Stimulated activated CD8-positive, alpha-beta memory T cell treated with anti-CD3 and anti-CD28 coated beads, Interleukin-15, amount 100 ng/mL, for 48 hours (primary cell): Measurements from ENCODE around the gene ARHGAP40.

Experiments
- DNase-seq, 2 donors: peaks; one replicate each; pipeline ENCODE4 v3.0.0-alpha.2; 2020; ENCODE audit warnings: low read depth in 2 of 2

The ARHGAP40 gene

GRCh38 chr20:38617011-38617829 is 15.6 kb downstream of the ARHGAP40 start:
- no peak for DNase-seq

- no peak for DNase-seq
These were observed 16.2 kb downstream of the ARHGAP40 start for GRCh38 chr20:38617830-38618196.

- DNase-seq = no peak
These were observed 18.8 kb downstream of the ARHGAP40 start for GRCh38 chr20:38620441-38620840.

GRCh38 chr20:38623061-38623460 is 21.5 kb downstream of the ARHGAP40 start:
- DNase-seq = no peak

GRCh38 chr20:38624084-38624483 is 22.5 kb downstream of the ARHGAP40 start:
- DNase-seq = no peak

- DNase-seq = no peak
These were observed 24.3 kb downstream of the ARHGAP40 start for GRCh38 chr20:38625896-38626295.

GRCh38 chr20:38626921-38627659 is 25.5 kb downstream of the ARHGAP40 start:
- no peak for DNase-seq

GRCh38 chr20:38628580-38629470 is 27.2 kb downstream of the ARHGAP40 start:
- no peak for DNase-seq

- DNase-seq = no peak
These were observed 28.4 kb downstream of the ARHGAP40 start for GRCh38 chr20:38629979-38630378.

- DNase-seq = no peak
These were observed 29.1 kb downstream of the ARHGAP40 start for GRCh38 chr20:38630727-38631126.

GRCh38 chr20:38631155-38632022 is 29.8 kb downstream of the ARHGAP40 start:
- no peak for DNase-seq

- peak; percentile 31 to 32 for DNase-seq
These were observed 32.0 kb downstream of the ARHGAP40 start for GRCh38 chr20:38633577-38634093.

- DNase-seq = no peak
These were observed 34.2 kb downstream of the ARHGAP40 start for GRCh38 chr20:38635721-38636288.

GRCh38 chr20:38640521-38640920 is 38.9 kb downstream of the ARHGAP40 start:
- DNase-seq = no peak

- no peak for DNase-seq
These were observed 40.9 kb downstream of the ARHGAP40 start for GRCh38 chr20:38642498-38642897.

GRCh38 chr20:38644588-38645260 is 43.1 kb downstream of the ARHGAP40 start:
- DNase-seq = no peak

- no peak for DNase-seq
These were observed 43.7 kb downstream of the ARHGAP40 start for GRCh38 chr20:38645351-38645750.

GRCh38 chr20:38645980-38646858 is 44.6 kb downstream of the ARHGAP40 start:
- DNase-seq = peak; percentile 76 to 77
